Endometrial microvascular endothelial cells (primary cell): Measurements from ENCODE around the gene ADISSP. TPM values are rescaled to one million over a fixed set of nuclear protein-coding genes. Genes with fewer than 3 reads are reported as not detected.

ENCODE experiments used
- in situ Hi-C: cut with HindIII; loops from 2 replicates; pipeline ENCODE4 v1.10.0; 2017; ENCODE audit warnings: low sequenced_read_pairs, low pct_unique_long_range_greater_than_20kb; ENCODE audit errors: inconsistent ontology term
- total RNA-seq: library from RNA; depleted of rRNA; stranded (reverse); fragments of >200 nt; gene quantifications from one replicate; pipeline ENCODE4 v1.2.3, GENCODE V29; 2015; ENCODE audit errors: inconsistent ontology term

Gene ADISSP
- 85.9 TPM for total RNA-seq

- in situ Hi-C loops = no loop called here
Observed at GRCh38 chr20:3767427-3768341, at the start of gene ADISSP. Gene ADISSP (minus strand): TSS chr20:3767753. CDS start chr20:3760100, 7,653 bp downstream.

- in situ Hi-C loops = no loop called here
Observed at GRCh38 chr20:3815703-3816315, 48.3 kb upstream of the ADISSP start.

- in situ Hi-C loops = no loop called here
Observed at GRCh38 chr20:3814928-3815495, 47.5 kb upstream of the ADISSP start.

- in situ Hi-C loops = no loop called here
Observed at GRCh38 chr20:3813848-3814581, 46.5 kb upstream of the ADISSP start.

GRCh38 chr20:3812975-3813847, 45.7 kb upstream of the ADISSP start:
- in situ Hi-C loops = no loop called here

GRCh38 chr20:3812259-3812681, 44.7 kb upstream of the ADISSP start:
- in situ Hi-C loops = no loop called here

- in situ Hi-C loops = no loop called here
Observed at GRCh38 chr20:3811467-3812258, 44.1 kb upstream of the ADISSP start.

GRCh38 chr20:3808544-3808943, 41.0 kb upstream of the ADISSP start:
- in situ Hi-C loops = no loop called here

- in situ Hi-C loops = no loop called here
Observed at GRCh38 chr20:3804781-3805180, 37.2 kb upstream of the ADISSP start.

- in situ Hi-C loops = no loop called here
Observed at GRCh38 chr20:3804254-3804751, 36.8 kb upstream of the ADISSP start.

GRCh38 chr20:3803854-3804253, 36.3 kb upstream of the ADISSP start:
- in situ Hi-C loops = no loop called here

- in situ Hi-C loops = no loop called here
Observed at GRCh38 chr20:3803289-3803688, 35.7 kb upstream of the ADISSP start.

- in situ Hi-C loops = no loop called here
Observed at GRCh38 chr20:3802524-3803239, 35.1 kb upstream of the ADISSP start.

GRCh38 chr20:3801846-3802245, 34.3 kb upstream of the ADISSP start:
- in situ Hi-C loops = no loop called here

GRCh38 chr20:3801299-3801698, 33.7 kb upstream of the ADISSP start:
- in situ Hi-C loops = no loop called here

- in situ Hi-C loops = no loop called here
Observed at GRCh38 chr20:3800878-3801260, 33.3 kb upstream of the ADISSP start.
